ENCODE results near the gene FOXK1.

DNA sequence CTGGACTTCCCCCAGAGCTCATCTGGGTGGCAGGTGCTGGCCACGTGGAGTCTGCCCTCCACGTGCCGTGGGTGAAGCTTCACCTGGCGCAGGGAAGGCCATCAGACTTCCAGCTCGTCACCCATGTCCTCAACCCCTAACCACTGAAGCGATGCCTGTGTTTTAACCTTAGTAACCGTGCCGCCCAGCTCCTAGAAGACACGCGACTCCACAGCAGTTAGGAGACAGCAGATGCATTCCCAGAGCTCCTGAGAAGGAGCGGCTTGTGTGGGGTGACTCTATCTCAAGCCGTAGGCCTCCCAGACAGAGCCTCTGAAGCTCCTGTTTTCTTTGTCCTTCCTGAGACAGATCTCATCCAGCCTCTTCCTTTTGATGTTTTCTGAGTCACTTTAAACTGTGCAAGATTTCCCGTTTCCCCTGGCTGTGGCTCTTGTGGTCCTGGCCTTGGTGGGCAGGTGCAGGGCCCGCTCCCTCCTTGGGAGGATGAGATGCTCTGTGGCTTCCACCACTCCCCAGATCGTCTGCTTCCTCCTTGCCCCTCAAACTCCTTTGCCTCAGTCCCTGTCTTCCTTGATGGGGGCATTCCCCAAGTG is 51.9 kb downstream of the FOXK1 start:
- TF ChIP-seq, protein P1, sequence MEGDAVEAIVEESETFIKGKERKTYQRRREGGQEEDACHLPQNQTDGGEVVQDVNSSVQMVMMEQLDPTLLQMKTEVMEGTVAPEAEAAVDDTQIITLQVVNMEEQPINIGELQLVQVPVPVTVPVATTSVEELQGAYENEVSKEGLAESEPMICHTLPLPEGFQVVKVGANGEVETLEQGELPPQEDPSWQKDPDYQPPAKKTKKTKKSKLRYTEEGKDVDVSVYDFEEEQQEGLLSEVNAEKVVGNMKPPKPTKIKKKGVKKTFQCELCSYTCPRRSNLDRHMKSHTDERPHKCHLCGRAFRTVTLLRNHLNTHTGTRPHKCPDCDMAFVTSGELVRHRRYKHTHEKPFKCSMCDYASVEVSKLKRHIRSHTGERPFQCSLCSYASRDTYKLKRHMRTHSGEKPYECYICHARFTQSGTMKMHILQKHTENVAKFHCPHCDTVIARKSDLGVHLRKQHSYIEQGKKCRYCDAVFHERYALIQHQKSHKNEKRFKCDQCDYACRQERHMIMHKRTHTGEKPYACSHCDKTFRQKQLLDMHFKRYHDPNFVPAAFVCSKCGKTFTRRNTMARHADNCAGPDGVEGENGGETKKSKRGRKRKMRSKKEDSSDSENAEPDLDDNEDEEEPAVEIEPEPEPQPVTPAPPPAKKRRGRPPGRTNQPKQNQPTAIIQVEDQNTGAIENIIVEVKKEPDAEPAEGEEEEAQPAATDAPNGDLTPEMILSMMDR (IDR thresholded peaks at IDR 0.05) = no peak
- TF ChIP-seq POLR2A (IDR thresholded peaks at IDR 0.05) (no peak), POLR2AphosphoS5 (IDR thresholded peaks at IDR 0.05) (no peak)

All from upper lobe of left lung (tissue), 4 donors.